GOT3 (cell line): ENCODE data around the gene UBE2E2.

Source experiments
- DNase-seq: peaks from one replicate; lab custom pipeline; 2025; ENCODE audit warnings: mixed read lengths; lab: John Stamatoyannopoulos, UW

Gene UBE2E2

DNA sequence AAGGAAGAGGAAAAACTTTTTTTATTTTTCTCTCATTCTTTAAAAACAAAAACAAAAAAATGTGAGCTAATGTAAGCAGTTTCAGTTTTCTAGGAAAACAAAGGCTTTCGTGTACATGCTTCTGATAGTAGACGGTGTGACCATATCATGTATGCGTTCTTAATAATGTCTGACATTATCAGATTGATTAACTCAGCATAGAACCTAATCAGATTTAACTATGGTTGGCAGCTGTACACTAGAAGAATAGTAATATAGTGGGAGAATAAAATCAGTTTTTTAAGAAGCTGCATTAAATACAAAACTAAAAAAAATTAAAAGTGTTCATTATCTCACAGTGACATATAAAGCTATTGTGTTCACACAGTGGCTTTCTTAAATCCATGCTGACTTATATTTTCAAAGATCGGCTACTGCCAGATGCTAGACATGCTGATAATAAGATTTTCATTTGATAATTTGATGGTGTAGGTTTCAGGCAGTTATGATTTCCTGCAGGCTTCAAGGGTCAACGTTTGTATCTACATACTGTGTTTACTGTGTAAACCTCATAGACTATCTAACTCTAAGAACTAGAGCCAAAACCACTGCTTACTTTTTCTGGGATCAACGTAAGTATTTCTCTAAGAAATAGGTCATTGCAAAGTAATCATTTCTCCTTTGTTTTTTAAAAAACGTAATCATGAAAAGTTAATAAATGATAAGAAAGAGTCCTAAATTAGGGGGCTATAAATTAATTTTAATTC is 74.0 kb downstream of the UBE2E2 start:
- DNase-seq: no peak

DNA sequence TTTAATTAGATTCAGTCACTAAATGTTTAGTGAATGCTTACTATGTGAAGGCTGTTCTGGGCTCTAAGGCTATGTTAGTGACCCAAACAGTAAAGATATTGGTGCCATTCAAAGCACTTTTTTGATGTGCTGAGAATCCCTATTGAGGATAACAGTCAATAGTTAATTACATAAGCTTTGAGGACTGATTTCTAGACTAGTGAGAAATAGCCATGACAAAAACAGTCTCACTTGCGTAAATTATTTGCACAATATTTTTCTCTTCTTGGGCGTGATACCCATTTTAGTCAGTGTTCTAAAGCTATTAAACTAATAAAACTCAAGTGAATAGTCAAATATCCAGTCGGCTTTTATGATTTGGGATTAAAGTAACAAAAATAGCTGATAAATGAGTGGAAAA is 74.6 kb downstream of the UBE2E2 start:
- DNase-seq: no peak

DNA sequence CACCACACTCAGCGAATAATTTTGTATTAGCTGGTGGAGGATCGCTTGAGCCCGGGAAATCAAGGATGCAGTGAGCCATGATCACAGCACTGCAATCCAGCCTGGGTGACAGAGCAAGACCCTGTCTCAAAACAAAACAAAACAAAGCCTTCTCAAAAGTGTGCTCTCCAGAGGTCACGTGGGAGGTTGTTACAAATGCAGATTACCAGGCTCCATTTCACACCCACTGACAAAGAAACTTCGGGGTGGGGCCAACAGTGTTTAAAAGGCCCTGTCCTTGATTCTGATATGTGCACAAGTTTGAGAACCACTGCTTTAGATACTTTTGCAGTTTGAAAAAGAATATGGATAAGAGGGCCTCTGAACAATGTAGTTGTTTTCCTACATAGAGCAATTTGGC is 80.5 kb downstream of the UBE2E2 start:
- no peak for DNase-seq

DNA sequence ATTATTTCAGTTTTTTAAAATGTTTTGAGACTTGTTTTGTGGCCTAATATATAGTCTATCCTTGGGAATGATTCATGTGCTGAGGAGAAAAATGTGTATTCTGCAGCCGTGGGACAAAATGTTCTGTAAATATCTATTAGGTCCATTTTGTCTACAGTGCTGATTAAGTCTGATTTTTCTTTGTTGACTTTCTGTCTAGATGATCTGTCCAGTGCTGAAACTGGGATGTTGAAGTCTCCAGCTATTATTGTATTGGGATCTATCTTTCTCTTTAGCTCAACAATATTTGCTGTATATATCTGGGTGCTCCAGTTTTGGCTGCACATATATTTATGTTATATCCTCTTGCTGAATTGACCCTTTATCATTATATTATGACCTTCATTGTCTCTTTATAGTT is 85.2 kb downstream of the UBE2E2 start:
- no peak for DNase-seq

DNA sequence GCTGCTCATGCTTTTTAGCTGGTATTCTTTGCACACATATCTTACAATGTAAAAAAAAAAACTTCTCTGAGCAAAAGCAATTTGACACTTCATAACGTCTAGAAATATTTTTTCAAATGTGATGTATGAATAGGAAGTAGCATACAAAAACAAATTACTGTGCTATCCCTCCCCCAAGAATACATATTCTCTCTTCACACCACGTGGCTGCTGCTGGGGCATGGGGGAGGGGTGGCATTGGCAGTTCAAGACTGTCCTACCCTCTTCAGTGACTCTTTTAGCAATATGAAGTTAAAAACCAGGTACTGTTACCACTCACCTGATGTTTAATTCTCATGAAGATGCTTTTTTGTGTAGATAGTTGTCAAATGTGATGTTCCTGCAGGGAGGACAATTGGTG is 85.6 kb downstream of the UBE2E2 start:
- DNase-seq: no peak

DNA sequence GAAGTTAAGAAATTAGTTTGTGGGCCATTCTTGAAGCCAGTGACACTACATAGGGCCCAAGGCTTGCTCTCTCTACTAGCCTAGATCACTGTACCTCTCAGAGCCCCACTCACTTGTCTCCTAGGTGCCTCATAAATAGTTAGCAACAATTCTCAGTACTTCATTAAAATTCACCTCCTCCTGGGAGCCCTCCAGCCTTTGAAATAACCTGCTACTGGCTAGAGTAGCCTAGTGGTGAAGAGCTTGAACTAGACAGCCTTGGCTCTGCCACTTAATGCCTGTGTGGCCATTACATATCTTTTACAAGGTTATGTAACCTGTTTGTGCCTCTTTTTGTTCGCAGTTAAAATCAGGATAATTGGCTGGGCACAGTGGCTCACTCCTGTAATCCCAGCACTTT is 89.3 kb downstream of the UBE2E2 start:
- no peak for DNase-seq

DNA sequence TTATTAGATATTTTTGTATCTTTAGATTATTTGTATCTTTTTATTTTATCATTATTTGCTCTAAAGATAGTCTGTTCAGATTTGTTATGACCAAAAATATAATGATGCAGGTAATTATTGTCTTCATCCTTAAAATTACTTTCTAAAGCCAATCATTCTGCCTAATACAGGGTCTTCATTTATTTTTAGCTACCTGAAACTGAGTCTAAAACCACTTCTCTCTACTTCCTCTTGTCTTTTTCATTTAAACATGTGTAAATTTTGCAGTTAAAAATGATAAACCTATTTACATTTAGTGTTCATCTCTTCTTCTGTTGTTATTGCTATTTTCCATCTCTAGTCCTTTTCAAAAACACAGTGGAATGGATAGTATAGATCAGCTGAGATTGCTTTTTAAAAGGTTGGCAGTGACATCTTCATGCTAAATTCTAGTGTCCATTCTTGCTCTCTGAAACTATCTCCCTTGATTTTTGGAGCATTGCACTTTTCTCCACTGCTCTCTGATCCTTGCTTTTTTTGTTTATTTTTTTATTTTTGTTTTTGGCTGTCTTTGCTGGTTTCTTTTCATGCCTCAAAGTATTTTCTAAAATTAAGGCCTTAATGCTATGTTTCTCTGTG is 91.8 kb downstream of the UBE2E2 start:
- DNase-seq: no peak

DNA sequence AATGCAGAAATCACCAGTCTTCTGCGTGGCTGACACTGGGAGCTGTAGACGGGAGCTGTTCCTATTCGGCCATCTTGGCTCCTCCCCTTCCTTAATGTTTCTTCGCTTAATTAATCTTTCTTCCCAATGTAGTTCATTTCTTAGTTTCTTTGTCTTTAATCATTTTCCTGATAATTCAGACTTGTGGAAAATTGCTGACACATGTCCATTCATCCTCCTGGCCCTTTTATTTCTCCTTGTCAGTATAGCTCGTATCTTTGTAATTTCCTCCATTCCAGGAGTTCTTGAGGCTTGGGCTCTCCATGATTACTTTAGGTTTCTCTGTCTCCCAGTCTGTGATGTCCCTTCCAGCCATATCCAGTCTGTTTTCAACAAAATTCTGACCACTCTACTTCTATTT is 98.7 kb downstream of the UBE2E2 start:
- DNase-seq: no peak

DNA sequence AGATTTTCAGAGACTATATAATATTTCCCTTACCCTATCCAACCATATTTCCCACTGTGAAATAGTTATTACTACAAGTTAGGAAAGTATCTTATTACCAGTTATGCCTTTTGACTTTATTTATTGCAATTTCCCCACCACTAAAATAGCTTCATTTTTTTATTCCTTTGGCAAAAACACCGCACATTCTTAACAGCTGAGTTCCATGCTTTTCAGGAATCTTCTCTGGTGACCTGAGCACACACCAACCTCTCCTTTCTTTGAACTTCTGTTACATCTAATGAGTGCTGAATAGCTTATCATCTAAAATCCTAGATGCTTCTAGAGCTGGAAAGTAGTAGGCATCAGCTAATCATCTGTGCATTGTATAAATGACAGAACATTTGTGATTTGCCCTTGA is 99.1 kb downstream of the UBE2E2 start:
- DNase-seq: no peak

DNA sequence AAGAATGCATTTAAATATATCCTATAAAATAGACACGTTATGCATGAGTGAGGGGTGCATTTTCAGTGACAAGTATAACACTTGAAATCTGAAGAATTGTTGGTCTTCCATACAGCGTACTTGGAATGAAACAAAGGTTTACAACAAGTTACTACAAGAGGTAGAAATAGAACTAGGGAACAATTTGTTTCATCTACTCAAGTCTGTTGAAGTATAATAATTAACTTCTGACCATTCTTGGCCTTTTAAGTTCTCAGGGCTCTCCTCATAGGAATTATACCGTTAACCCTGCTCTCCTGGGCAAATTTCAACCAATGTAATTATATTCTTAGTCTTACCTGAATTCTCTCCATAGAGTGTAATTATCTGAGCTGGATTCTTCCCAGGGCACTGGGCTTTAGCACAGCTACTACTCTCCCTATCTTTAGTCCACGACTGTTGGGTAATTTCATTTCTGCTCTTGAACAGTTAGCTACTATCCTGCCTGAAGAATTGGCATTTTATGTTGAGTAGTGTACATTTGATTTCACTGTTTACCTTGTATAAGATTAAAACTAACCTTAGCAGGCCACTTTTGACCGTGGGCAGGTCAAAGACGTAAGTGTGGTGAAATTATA is 100.6 kb downstream of the UBE2E2 start:
- no peak for DNase-seq

DNA sequence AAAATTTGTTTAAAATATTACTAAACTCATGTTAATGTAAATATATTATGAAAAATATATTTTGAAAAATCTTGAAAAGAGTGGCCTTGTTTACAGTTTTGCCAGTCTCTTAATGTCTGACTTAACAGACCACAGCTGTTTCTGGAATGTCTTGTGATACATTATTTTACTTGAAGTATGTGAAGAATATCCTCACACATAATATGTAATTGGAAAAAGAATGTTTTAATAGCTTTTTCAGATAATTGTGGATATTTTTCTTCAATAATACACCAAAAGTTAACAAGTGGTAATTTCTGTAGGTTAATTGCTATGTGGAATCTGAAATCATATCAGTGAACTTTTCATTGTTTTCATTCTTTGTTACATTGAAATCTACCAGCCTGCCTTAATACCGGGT is 101.3 kb downstream of the UBE2E2 start:
- no peak for DNase-seq

DNA sequence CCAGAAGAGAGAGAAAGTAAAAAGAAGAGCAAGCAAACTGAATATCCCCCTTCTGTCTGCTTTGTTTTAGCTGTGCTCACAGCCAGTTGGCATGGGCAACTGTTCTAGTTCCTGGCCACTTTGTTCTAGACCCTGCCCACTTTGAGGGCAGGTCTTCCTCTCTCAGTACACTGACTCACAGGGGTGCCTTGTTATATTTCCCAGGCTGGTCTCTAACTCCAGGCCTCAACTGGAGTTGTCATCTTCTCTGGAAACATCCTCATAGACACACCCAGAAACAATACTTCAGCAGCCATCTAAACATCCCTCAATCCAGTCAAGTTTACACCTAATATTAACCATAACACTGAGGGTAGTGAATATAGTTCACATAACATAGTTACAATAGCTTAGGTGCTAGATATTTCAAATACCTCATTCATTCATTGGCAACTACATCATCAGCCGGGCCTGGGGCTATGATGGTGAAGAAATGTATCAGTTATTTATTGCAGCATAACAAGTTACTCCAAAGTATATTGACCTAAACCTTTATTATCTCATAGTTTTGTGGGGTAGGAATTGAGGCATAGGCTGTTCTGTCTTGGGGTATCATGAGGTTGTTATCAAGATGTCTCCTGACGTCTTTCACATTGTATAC is 106.0 kb downstream of the UBE2E2 start:
- no peak for DNase-seq

DNA sequence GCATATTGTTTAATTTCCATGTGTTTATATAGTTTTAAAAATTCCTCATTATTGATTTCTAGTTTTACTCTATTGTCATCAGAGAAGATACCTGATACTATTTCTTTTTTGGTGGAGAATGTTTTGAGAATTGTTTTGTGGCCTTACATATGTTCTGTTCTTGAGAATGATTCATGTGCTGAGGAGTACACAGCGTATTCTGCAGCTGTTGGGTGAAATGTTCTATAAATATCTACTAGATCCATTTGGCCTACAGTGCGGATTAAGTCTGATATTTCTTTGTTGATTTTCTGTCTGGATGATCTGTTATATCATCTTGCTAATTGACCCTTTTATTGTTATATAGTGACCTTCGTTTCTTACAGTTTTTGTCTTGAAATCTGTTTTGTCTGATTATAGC is 109.7 kb downstream of the UBE2E2 start:
- DNase-seq: no peak

DNA sequence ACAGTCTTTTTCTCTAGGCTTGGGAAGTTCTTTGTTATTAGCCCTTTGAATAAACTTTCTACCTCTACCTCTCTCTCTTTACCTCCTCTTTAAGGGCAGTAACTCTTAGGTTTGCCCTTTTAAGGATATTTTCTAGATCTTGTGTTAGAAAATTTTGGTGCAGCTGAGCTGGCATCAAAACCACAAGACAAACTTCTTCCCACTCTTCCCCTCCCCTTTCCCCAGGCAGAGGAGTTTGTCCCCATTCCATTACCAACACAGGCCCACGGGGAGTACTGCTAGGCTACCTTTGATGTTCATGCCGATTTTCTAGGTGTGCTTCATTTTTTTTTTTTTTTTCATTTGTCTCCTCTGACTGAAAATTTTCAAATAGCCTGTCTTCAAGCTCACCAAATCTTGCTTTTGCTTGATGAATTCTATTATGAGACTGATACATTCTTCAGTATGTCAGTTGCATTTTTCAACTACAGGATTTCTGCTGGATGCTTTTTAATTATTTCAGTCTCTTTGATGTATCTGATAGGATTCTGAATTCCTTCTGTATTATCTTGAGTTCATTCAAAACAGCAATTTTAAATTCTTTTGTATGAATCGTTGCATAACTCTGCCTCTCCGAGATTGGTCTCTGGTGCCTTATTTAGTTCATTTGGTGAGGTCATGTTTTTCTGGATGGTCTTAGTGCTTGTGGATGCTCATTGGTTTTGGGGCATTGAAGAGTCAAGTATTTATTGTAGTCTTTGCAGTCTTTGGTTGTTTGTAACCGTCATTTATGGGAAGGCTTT is 112.0 kb downstream of the UBE2E2 start:
- no peak for DNase-seq

DNA sequence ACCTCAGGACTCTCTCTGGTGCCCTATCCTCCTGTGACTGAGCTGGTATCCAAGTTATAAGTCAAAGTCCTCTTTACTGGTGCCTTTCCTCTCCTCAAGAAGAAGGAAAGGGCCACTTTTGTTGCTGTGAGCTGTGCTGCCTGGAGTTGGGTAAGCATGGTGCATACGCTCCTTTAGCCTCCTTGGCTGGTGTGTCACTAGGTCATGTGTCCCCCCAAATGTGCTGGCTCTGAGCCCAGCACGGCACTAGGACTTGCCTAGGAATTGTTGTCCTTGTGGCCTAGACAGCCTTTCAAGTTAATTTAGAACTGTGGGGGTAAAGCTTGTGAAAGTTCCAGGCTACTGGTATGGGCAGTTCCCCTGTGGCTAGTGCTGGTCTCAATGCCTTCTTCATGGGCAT is 113.8 kb downstream of the UBE2E2 start:
- no peak for DNase-seq

DNA sequence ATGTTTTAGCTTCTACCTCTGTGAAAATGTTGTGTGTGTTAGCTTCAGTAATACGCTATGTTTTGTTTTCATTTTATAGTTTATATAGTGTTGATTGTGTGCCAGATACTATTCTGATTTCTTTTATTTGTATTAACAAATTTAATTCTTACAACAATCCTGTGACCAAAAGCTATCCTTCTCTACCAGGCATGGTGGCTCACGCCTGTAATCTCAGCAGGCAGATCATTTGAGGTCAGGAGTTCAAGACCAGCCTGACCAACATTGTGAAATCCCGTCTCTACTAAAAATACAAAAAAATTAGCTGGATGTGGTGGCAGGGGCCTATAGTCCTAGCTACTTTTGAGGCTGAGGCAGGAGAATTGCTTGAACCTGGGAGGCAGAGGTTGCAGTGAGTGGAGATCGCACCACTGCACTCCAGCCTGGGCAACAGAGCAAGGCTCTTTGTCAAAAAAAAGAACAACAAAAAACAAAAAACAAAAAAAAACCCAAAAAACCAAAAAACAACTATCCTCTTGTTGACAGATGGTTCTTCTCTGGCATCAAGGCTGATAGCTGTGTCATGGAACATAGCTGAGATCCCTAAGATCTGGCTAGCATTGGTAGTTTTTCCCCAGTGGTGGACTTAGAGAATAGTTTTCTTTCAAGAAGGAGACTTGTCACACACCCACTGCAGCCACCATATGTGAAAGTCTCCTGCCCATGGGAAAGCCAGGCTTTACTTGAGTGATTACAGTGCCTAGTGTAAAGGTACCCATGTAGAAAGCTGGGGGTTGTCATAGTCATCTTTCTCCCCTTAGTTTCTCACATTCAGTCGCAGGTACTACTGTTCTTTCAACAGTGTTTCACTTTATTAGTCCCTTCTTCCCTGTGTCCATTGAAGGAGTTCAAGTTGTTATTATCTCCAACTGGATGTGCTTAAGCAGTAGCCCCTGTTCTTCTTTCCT is 116.5 kb downstream of the UBE2E2 start:
- DNase-seq: no peak

DNA sequence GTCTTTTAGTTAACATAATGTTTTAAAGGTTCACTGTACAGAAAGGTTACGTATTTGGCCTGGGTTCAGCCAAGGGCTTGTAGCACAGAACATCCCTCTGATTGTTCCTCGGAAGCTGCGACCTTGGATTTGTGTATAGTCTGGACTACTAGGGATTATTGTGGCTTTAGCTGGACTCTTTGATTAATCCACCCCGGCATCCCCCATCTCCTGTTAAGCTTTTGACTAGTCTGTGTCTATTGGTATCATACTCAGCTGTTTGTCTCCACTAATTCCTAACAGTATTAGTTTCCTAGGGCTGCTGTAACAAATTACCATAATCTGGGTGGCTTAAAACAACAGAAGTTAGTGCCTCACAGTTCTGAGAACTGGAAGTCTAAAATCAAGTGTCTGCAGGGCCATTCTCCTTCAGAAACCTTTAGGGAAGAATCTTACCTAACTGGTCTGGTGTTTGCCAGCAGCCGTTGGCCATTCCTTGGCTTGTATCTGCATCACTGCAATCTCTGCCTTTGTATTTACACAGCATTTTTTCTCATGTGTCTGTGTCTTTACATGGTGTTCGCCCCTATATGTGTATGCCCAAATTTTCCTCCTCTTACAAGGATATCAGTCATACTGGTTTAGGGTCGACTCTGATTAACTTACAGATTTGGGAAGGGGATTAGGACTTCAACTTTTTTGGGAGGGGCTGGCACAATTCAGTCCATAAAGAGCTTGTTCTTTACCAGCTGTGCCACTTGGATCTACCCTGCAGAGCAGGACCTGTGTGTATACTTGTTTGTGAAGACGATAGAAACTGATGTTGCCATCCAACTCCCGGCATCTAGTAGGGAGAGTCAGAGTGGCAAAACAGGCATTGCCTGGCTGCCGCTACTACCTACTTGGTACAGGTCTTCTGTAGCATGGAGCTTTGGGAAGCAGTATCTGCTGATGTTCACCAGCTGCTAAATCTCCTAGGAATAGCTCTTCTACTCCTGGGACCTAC is 117.8 kb downstream of the UBE2E2 start:
- DNase-seq: no peak

DNA sequence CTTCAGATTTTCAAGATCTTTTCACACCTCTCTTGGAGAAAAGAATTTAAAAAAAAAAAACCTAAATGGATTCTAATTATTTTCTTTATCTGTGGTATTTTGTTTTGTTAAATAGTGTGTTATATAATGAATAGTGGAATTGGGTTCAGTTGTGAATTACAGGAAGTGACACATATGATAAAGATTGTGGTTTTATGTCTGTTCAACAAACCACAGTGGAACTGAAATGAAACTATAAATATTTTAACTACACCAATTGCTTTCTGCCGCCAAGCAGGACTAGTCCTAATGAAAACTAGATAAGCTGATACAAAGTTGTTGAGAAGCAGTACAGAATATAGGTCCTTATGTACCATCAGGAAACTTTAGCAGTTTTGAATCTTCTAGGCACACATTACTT is 121.6 kb downstream of the UBE2E2 start:
- DNase-seq: no peak

DNA sequence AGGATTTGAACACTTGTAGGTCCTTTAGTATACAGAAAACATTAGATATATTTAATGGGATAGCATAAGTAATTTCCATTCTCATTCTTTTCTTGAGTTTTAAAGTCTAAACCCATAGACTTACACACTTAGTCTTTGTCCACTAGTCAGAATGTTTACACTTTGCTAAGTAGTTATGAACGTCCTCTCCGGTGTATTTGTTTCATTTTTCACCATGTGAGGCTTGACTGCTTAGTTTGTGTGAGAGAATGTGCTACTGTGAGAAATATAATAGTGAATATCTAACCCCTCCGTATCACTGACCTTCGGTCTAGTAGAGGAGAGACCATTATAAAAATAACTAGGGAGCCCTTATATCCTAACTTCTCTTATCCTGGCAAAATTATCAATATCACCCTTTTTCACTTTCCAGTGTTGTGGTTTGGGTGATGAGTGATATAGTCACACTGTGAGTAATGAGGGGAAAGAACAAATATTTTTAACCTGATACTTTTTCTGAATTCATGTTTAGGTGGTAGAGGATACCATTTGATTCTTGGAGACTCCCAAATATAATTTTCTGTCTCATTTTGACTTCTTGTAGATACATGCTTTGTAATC is 122.4 kb downstream of the UBE2E2 start:
- DNase-seq: no peak
